Astrocyte (in vitro differentiated cells and primary cell): ENCODE data around the gene MPV17L2.

Experiments used
- CTCF ChIP-seq: IDR thresholded peaks from 2 replicates; pipeline ENCODE4 v1.5.1; 2011; ENCODE audit warnings: low read depth, mild to moderate bottlenecking, inconsistent platforms, low read length, moderate library complexity; ENCODE audit not compliant: insufficient read depth
- EZH2 ChIP-seq: IDR thresholded peaks from 2 replicates; pipeline ENCODE4 v1.6.1; 2012; ENCODE audit warnings: mild to moderate bottlenecking, low read length, inconsistent platforms; ENCODE audit not compliant: insufficient read depth

GRCh38 chr19:18245297-18245696 is 52.3 kb downstream of the MPV17L2 start:
- TF ChIP-seq CTCF: no peak
- no peak for TF ChIP-seq EZH2
